Thymus (tissue), 11 donors: ENCODE results near the gene PITRM1. TPM values are rescaled to one million over a fixed set of nuclear protein-coding genes. Genes with fewer than 3 reads are reported as not detected.

Experiments used
- DNase-seq, 9 donors: peaks; one replicate each; pipeline ENCODE4 v3.0.0-alpha.2; 2013; ENCODE audit warnings: low spot score in 9 of 9, low read depth in 6 of 9, missing footprints in 1 of 9
- H3K27ac ChIP-seq, 2 donors: one replicate each; pipeline ENCODE4 v1.5.1; 2013; ENCODE audit warnings: control low read depth in 1 of 2, low read depth in 1 of 2, low read length in 1 of 2, mild to moderate bottlenecking in 1 of 2, moderate library complexity in 1 of 2
- H3K27me3 ChIP-seq, 2 donors: one replicate each; pipeline ENCODE4 v1.5.1; 2013; ENCODE audit warnings: low read length in 1 of 2; ENCODE audit not compliant: control insufficient read depth in 2 of 2, insufficient read depth in 1 of 2
- H3K36me3 ChIP-seq, 2 donors: one replicate each; pipeline ENCODE4 v1.5.1; 2013; ENCODE audit warnings: low read length in 1 of 2, mild to moderate bottlenecking in 1 of 2, moderate library complexity in 1 of 2; ENCODE audit not compliant: control insufficient read depth in 2 of 2, insufficient read depth in 2 of 2
- H3K4me1 ChIP-seq, 2 donors: one replicate each; pipeline ENCODE4 v1.5.1; 2013; ENCODE audit warnings: low read length in 2 of 2; ENCODE audit not compliant: control insufficient read depth in 2 of 2, insufficient read depth in 2 of 2
- H3K4me3 ChIP-seq, 2 donors: one replicate each; pipeline ENCODE4 v1.5.1; 2013; ENCODE audit warnings: low read length in 2 of 2, control low read depth in 1 of 2, mild to moderate bottlenecking in 1 of 2
- H3K9me3 ChIP-seq, 2 donors: one replicate each; pipeline ENCODE4 v1.5.1; 2013; ENCODE audit warnings: low read length in 1 of 2, mild to moderate bottlenecking in 1 of 2; ENCODE audit not compliant: control insufficient read depth in 2 of 2, insufficient read depth in 1 of 2
- WGBS: extraction: QIAGEN DNeasy Blood & Tissue Kit; methylation state at CpG from one replicate; pipeline ENCODE4 v1.1.7; 2013; 5-methylcytosine and 5-hydroxymethylcytosine counted together
- polyA plus RNA-seq: library from polyadenylated mRNA; stranded (reverse); fragments of 200-250 nt; gene quantifications from one replicate; pipeline ENCODE4 v1.2.3, GENCODE V29; 2013
- total RNA-seq: library from RNA; stranded (reverse); fragments of 120-200 nt; gene quantifications from one replicate; pipeline ENCODE4 v1.2.4, GENCODE V29; 2013
- donor health status: healthy.

The PITRM1 gene
- total and polyA plus RNA-seq, 2 donors: 50.1 to 159 TPM

DNA sequence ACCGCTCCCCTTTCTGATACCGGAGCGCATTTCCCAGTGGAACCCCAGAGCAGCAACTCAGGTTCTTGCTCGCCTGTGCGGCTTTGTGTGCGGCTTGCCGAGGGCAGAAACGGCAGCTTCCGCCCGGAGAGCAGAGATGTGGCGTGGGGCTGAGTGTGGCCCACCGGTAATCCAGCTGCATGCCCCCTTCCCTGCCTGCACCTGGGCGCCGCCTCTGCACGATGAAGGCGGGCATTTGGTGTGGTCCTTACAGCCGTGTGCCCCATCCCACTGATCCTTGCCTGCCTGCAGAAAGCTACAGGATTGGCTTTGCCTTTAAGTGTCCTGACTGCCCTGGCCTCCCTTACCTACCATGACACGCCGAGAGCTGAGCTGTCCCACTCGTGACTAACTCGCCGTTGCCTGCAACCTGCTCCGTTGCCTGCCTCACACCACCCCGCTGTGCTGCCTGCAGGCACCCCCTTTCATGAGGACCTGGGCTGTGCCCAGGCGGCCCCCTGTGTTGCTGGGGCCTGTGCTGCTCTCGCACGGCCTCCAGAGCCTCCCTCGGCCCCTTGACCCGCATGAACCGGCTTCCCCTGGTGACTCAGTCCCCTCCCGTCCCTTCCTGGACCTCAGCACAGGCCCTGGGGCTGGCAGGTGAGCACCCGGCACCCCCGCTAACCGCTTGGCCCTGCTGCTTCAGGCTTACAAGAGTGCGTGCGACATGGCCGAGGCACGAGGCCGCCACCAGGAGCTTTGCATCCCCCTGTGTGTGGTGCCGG lies 48.0 kb downstream of the PITRM1 start:
- H3K27ac ChIP-seq: no peak overlapping the region
- H3K27me3 ChIP-seq: no peaks in the 10 kb centered on the region
- H3K36me3 ChIP-seq: peaks cover 64 to 73% of the 10 kb centered on the region in 2 donors
- WGBS: 96% methylated on average over 40 of the region's 40 CpGs
- no peak for DNase-seq
- peaks cover 0 to 15% of the 10 kb centered on the region in 2 donors for H3K9me3 ChIP-seq
- H3K4me1 ChIP-seq: no peaks in the 10 kb centered on the region
- no peak overlapping the region for H3K4me3 ChIP-seq

- WGBS: 91% methylated on average over 32 of the region's 32 CpGs
- H3K27ac ChIP-seq: no peak overlapping the region
- no peak for DNase-seq
- no peak overlapping the region for H3K4me3 ChIP-seq
- peaks cover 61 to 76% of the 10 kb centered on the region in 2 donors for H3K36me3 ChIP-seq
- H3K9me3 ChIP-seq: peaks cover 0 to 15% of the 10 kb centered on the region in 2 donors
- H3K27me3 ChIP-seq: no peaks in the 10 kb centered on the region
- H3K4me1 ChIP-seq: no peaks in the 10 kb centered on the region
Observed at GRCh38 chr10:3123571-3124411, 48.8 kb downstream of the PITRM1 start.

DNA sequence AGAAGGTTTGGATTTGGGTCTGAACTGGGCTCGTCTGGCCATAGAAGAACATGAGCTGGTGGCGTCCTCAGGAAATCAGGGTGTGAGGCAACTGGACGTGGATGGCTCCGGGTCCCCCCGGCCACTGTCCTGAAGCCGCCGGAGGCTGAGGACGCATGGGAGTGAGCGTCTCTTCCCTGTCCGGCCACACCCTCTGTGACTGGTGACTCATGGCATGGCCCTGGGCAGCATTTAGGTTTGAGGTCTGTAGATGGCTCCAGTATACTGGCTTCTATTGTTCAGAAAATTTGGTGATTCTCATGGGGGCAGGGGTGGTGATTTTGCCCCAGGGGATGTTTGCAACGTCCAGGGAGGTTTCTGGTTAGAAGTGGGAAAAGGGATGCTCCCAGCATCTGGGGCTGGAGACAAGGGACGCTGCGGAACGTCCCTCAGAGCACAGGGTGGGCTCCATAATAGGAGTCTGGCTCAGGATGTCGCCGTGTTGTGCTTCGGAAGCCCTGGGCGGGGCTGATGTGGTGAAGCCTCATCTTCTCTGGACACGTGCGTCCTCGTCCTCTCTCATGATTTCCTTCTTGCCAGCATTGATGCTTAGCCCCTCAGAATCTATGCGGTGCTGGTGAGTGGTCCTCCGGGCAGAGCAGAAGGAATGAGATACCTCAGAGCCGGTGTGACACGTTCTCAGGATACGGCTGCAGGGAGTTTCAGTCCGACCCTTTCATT lies 49.9 kb downstream of the PITRM1 start:
- Histone ChIP-seq H3K9me3 (peaks cover 0 to 11% of the 10 kb centered on the region in 2 donors), H3K4me1 (no peaks in the 10 kb centered on the region), H3K4me3 (no peak overlapping the region), H3K27ac (no peak overlapping the region), H3K36me3 (peaks cover 55 to 75% of the 10 kb centered on the region in 2 donors), H3K27me3 (no peaks in the 10 kb centered on the region)
- WGBS: 97% methylated on average over 27 of the region's 27 CpGs
- no peak for DNase-seq

DNA sequence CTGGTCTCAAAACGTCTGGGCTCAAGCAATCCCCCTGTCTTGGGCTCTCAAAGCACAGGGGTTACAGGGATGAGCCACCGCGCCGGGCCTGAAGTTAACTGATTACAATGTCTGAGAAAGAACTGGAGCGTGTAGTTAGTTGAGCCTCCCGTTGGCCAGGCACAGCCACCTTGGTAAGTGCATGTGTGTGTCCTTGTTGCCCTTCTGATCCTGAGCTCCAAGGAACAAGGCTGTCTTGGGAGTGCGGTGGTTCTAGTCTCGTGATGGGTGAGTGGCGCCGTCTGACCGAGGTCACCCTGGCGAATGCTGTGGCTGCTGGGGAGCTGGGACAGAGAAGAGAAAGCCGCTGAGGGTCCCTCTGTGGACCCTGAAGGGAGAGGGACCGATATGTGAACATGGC lies 50.5 kb downstream of the PITRM1 start:
- Histone ChIP-seq H3K9me3 (peaks cover 0 to 5% of the 10 kb centered on the region in 2 donors), H3K36me3 (peaks cover 59 to 75% of the 10 kb centered on the region in 2 donors), H3K27ac (no peak overlapping the region), H3K4me3 (no peak overlapping the region), H3K27me3 (no peaks in the 10 kb centered on the region), H3K4me1 (no peaks in the 10 kb centered on the region)
- WGBS: 93% methylated on average over 14 of the region's 14 CpGs
- no peak for DNase-seq

GRCh38 chr10:3119796-3120459 lies 52.7 kb downstream of the PITRM1 start:
- DNase-seq: no peak
- Histone ChIP-seq H3K36me3 (peaks cover 67 to 69% of the 10 kb centered on the region in 2 donors), H3K4me3 (no peak overlapping the region), H3K27me3 (no peaks in the 10 kb centered on the region), H3K9me3 (no peaks in the 10 kb centered on the region), H3K27ac (no peak overlapping the region), H3K4me1 (no peaks in the 10 kb centered on the region)
- 96% methylated on average over 31 of the region's 31 CpGs for WGBS

GRCh38 chr10:3118641-3119091 lies 53.9 kb downstream of the PITRM1 start:
- no peaks in the 10 kb centered on the region for H3K4me1 ChIP-seq
- 96% methylated on average over 32 of the region's 32 CpGs for WGBS
- DNase-seq: no peak
- H3K27ac ChIP-seq: no peak overlapping the region
- no peaks in the 10 kb centered on the region for H3K27me3 ChIP-seq
- no peak overlapping the region for H3K4me3 ChIP-seq
- H3K36me3 ChIP-seq: peaks cover 62 to 69% of the 10 kb centered on the region in 2 donors
- no peaks in the 10 kb centered on the region for H3K9me3 ChIP-seq

DNA sequence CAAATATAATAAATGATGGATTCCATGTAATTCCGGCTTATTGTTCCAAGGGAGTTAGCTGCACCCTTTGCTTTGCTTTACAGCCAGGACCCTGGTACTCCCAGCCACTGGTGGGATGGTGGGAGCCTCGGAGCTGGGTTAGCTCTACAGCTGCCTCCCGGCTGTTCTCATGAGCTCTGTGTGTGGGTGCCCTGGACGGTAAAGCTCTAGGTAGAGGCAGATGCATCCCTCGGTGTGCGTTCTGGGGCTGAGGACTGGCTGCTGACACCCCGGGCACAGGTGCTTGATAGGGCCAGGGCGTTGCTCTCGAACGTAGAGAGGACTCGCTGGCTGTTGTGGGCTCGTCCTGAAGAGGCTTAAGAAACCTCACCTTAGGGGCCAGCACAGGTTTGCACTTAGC lies 55.1 kb downstream of the PITRM1 start:
- H3K4me3 ChIP-seq: no peak overlapping the region
- H3K36me3 ChIP-seq: peaks cover 62 to 67% of the 10 kb centered on the region in 2 donors
- no peaks in the 10 kb centered on the region for H3K9me3 ChIP-seq
- WGBS: 97% methylated on average over 12 of the region's 12 CpGs
- no peaks in the 10 kb centered on the region for H3K4me1 ChIP-seq
- no peak for DNase-seq
- H3K27ac ChIP-seq: no peak overlapping the region
- H3K27me3 ChIP-seq: no peaks in the 10 kb centered on the region

DNA sequence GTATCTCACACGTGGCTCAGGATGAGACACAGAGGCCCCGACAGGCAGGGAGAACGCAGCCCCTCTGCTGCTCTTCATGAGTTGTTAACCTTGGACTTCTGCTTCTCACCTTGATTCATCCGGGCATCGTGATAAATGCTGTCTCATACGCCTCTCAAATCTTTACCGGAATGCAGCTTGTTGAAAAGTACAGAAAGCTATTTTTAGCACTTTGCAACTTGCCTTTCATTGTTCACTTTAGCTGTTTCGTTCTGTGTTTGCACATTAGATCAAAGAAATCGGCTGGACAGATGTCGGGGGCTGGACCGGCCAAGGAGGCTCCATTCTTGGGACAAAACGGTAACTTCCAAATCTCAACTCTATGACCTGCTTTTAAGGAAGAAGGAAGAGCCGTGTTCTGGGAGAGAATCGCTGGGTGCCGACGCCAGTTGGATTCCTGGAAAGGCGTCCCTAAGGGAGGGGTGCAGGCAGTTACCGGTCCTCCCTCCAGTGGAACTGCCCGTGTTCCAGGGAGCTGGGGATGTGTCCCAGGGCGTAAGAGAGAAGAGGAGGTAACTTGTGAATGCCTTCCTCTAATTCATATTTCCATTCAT lies 56.0 kb downstream of the PITRM1 start:
- no peak overlapping the region for H3K27ac ChIP-seq
- no peaks in the 10 kb centered on the region for H3K4me1 ChIP-seq
- H3K27me3 ChIP-seq: no peaks in the 10 kb centered on the region
- H3K9me3 ChIP-seq: no peaks in the 10 kb centered on the region
- 87% methylated on average over 20 of the region's 20 CpGs for WGBS
- H3K36me3 ChIP-seq: peaks cover 64 to 69% of the 10 kb centered on the region in 2 donors
- DNase-seq: no peak
- H3K4me3 ChIP-seq: no peak overlapping the region
